HEK293 (cell line): ENCODE measurements around the gene BBOX1.

Experiments
- CTCF ChIA-PET: fragments of 350-600 bp; formaldehyde crosslinking; extraction: SDS; loops from one replicate; lab custom pipeline; 2021; ENCODE audit warnings: antibody characterized with exemption; lab: Yijun Ruan, JAX
- POLR2A ChIA-PET: fragments of 300-600 bp; formaldehyde crosslinking; extraction: SDS; loops from one replicate; lab custom pipeline; 2020; ENCODE audit warnings: antibody characterized with exemption, inconsistent platforms; lab: Yijun Ruan, JAX
- H3K27ac ChIP-seq: fragments of 200-500 bp; sonication (Bioruptor generic); 2 replicates; pipeline ENCODE4 v1.5.1; 2014; ENCODE audit warnings: low read depth, low read length, control low read depth, inconsistent platforms; ENCODE audit errors: extremely low read depth
- H3K36me3 ChIP-seq, 2 experiments: fragments of 200-500 bp in 1 of 2; sonication (Bioruptor generic) in 1 of 2; 1 replicate in 1 of 2; 2 replicates in 1 of 2; pipeline ENCODE4 v1.5.1; 2014 to 2017; ENCODE audit warnings: inconsistent platforms in 2 of 2, low read length in 2 of 2; ENCODE audit not compliant: control insufficient read depth in 2 of 2, insufficient read depth in 1 of 2
- H3K4me1 ChIP-seq: fragments of 200-500 bp; sonication (Bioruptor generic); 2 replicates; pipeline ENCODE4 v1.5.1; 2014; ENCODE audit warnings: mild to moderate bottlenecking, low read length, inconsistent platforms; ENCODE audit not compliant: control insufficient read depth, insufficient read depth
- H3K4me3 ChIP-seq: 2 replicates; pipeline ENCODE4 v1.5.1; 2011; ENCODE audit warnings: low read depth, mild to moderate bottlenecking, control low read depth, low read length, moderate library complexity
- H3K9me3 ChIP-seq: fragments of 200-500 bp; sonication (Bioruptor generic); 2 replicates; pipeline ENCODE4 v1.5.1; 2014; ENCODE audit warnings: low read depth, low read length, inconsistent platforms; ENCODE audit not compliant: control insufficient read depth, insufficient read depth
- FEZF1 ChIP-seq: fragments of 450-650 bp; formaldehyde crosslinking; IDR thresholded peaks from 2 replicates; pipeline ENCODE4 v1.5.1; 2016; ENCODE audit warnings: missing biosample characterization, missing genetic modification characterization
- GLI4 ChIP-seq: fragments of 450-650 bp; formaldehyde crosslinking; IDR thresholded peaks from 2 replicates; pipeline ENCODE4 v1.5.1; 2016; ENCODE audit warnings: missing biosample characterization, missing genetic modification characterization
- SCRT1 ChIP-seq: fragments of 450-650 bp; formaldehyde crosslinking; IDR thresholded peaks from 2 replicates; pipeline ENCODE4 v1.5.1; 2016; ENCODE audit warnings: missing biosample characterization, missing genetic modification characterization, borderline replicate concordance
- SETDB1 ChIP-seq: IDR thresholded peaks from one replicate; pipeline ENCODE4 v1.6.1; 2017; ENCODE audit warnings: mild to moderate bottlenecking, low read length, moderate library complexity, mixed read lengths; ENCODE audit not compliant: insufficient read length
- TCF7L2 ChIP-seq: IDR thresholded peaks from 2 replicates; pipeline ENCODE4 v1.6.1; 2011; ENCODE audit warnings: low read depth, mild to moderate bottlenecking, inconsistent platforms, low read length, moderate library complexity, borderline replicate concordance
- ZBTB20 ChIP-seq: fragments of 450-650 bp; formaldehyde crosslinking; IDR thresholded peaks from 2 replicates; pipeline ENCODE4 v1.5.1; 2016; ENCODE audit warnings: missing biosample characterization, missing genetic modification characterization
- ZNF16 ChIP-seq: fragments of 450-650 bp; formaldehyde crosslinking; IDR thresholded peaks from 2 replicates; pipeline ENCODE4 v1.5.1; 2016; ENCODE audit warnings: low read depth, missing biosample characterization, missing genetic modification characterization
- ZNF214 ChIP-seq: fragments of 450-650 bp; formaldehyde crosslinking; IDR thresholded peaks from 2 replicates; pipeline ENCODE4 v1.5.1; 2017; ENCODE audit warnings: missing biosample characterization, mild to moderate bottlenecking, missing genetic modification characterization, borderline replicate concordance
- ZNF24 ChIP-seq: fragments of 450-650 bp; formaldehyde crosslinking; IDR thresholded peaks from 2 replicates; pipeline ENCODE4 v1.5.1; 2016; ENCODE audit warnings: missing biosample characterization, missing genetic modification characterization
- ZNF394 ChIP-seq: fragments of 450-650 bp; formaldehyde crosslinking; IDR thresholded peaks from 2 replicates; pipeline ENCODE4 v1.5.1; 2016; ENCODE audit warnings: missing biosample characterization, missing genetic modification characterization, mild to moderate bottlenecking, moderate library complexity, borderline replicate concordance
- ZNF521 ChIP-seq: fragments of 450-650 bp; formaldehyde crosslinking; IDR thresholded peaks from 2 replicates; pipeline ENCODE4 v1.5.1; 2017; ENCODE audit warnings: missing biosample characterization, mild to moderate bottlenecking, missing genetic modification characterization
- ZNF571 ChIP-seq: fragments of 450-650 bp; formaldehyde crosslinking; IDR thresholded peaks from 2 replicates; pipeline ENCODE4 v1.5.0; 2017; ENCODE audit warnings: missing biosample characterization, missing genetic modification characterization
- ZNF677 ChIP-seq: fragments of 450-650 bp; IDR thresholded peaks from 2 replicates; pipeline ENCODE4 v1.5.0; 2018; ENCODE audit warnings: missing biosample characterization, mild to moderate bottlenecking, missing genetic modification characterization, moderate library complexity
- ZNF707 ChIP-seq: fragments of 450-650 bp; formaldehyde crosslinking; IDR thresholded peaks from 2 replicates; pipeline ENCODE4 v1.5.1; 2016; ENCODE audit warnings: missing biosample characterization, missing genetic modification characterization
- ZNF785 ChIP-seq: fragments of 450-650 bp; formaldehyde crosslinking; IDR thresholded peaks from 2 replicates; pipeline ENCODE4 v1.5.1; 2016; ENCODE audit warnings: missing biosample characterization, missing genetic modification characterization
- ZSCAN23 ChIP-seq: fragments of 450-650 bp; formaldehyde crosslinking; IDR thresholded peaks from 2 replicates; pipeline ENCODE4 v1.5.1; 2016; ENCODE audit warnings: missing biosample characterization, missing genetic modification characterization
- TF ChIP-seq, protein P1 (sequence below): fragments of 450-650 bp; formaldehyde crosslinking; conservative IDR thresholded peaks from 2 replicates; pipeline ENCODE4 v1.5.1; 2016; ENCODE audit warnings: low read depth, missing biosample characterization, missing genetic modification characterization
- TF ChIP-seq, protein P2 (sequence below): fragments of 450-650 bp; IDR thresholded peaks from 2 replicates; pipeline ENCODE4 v1.5.1; 2018; ENCODE audit warnings: missing biosample characterization, missing genetic modification characterization
- TF ChIP-seq, protein P3 (sequence below): fragments of 450-650 bp; formaldehyde crosslinking; IDR thresholded peaks from 2 replicates; pipeline ENCODE4; 2016; ENCODE audit warnings: missing biosample characterization, missing genetic modification characterization
- TF ChIP-seq, protein P4 (sequence below): fragments of 450-650 bp; formaldehyde crosslinking; IDR thresholded peaks from 2 replicates; pipeline ENCODE4 v1.5.1; 2016; ENCODE audit warnings: missing biosample characterization, missing genetic modification characterization

BBOX1 gene

DNA sequence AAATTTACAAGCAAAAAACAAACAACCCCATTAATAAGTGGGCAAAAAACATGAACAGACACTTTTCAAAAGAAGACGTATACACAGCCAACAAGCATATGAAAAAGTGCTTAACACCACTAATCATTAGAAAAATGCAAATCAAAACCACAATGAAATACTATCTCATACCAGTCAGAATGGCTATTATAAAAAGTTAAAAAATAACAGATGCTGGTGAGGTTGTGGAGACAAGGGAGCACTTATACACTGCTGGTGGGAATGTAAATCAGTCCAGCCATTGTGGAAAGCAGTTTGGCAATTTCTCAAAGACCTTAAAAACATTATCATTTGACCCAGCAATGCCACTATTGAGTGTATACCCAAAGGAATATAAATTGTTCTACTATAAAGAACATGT lies 72.3 kb downstream of the BBOX1 start:
- POLR2A ChIA-PET: no interaction called here

DNA sequence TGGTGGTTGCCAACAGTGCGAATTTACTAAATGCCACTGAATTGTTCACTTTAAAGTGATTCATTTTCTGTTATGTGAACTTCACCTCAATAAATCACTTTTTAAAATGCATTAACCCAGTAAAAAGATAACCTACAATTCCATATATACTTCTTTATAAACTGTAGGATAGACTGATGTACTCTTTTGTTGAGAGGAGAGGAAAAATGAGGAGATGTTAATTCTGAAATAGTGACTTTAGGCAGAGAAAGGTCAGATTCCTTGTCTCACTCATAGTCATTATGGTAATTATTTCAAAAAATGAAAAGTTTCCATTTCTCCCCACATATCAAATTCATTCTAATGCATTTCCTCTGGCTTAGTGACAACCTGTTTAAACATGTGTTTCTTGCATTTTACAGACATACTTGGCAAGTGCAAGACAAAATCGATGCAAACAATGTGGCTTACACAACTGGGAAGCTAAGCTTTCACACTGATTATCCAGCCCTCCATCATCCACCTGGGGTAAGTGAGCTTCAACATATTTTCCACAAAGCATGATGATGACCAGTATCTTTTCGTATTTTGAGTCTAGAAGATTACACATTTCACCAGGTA lies 74.5 kb downstream of the BBOX1 start:
- no peak overlapping the region for H3K27ac ChIP-seq
- TF ChIP-seq ZNF785 (tag by site-specific recombination) (no peak), ZNF571 (no peak), ZNF521 (no peak), TCF7L2 (no peak), ZNF707 (tag by site-specific recombination) (no peak), SCRT1 (tag by site-specific recombination) (no peak), GLI4 (no peak), FEZF1 (tag by site-specific recombination) (no peak), ZNF16 (tag by site-specific recombination) (no peak), ZNF214 (no peak), SETDB1 (no peak), ZNF677 (no peak), ZBTB20 (tag by site-specific recombination) (no peak)
- TF ChIP-seq, protein P1, sequence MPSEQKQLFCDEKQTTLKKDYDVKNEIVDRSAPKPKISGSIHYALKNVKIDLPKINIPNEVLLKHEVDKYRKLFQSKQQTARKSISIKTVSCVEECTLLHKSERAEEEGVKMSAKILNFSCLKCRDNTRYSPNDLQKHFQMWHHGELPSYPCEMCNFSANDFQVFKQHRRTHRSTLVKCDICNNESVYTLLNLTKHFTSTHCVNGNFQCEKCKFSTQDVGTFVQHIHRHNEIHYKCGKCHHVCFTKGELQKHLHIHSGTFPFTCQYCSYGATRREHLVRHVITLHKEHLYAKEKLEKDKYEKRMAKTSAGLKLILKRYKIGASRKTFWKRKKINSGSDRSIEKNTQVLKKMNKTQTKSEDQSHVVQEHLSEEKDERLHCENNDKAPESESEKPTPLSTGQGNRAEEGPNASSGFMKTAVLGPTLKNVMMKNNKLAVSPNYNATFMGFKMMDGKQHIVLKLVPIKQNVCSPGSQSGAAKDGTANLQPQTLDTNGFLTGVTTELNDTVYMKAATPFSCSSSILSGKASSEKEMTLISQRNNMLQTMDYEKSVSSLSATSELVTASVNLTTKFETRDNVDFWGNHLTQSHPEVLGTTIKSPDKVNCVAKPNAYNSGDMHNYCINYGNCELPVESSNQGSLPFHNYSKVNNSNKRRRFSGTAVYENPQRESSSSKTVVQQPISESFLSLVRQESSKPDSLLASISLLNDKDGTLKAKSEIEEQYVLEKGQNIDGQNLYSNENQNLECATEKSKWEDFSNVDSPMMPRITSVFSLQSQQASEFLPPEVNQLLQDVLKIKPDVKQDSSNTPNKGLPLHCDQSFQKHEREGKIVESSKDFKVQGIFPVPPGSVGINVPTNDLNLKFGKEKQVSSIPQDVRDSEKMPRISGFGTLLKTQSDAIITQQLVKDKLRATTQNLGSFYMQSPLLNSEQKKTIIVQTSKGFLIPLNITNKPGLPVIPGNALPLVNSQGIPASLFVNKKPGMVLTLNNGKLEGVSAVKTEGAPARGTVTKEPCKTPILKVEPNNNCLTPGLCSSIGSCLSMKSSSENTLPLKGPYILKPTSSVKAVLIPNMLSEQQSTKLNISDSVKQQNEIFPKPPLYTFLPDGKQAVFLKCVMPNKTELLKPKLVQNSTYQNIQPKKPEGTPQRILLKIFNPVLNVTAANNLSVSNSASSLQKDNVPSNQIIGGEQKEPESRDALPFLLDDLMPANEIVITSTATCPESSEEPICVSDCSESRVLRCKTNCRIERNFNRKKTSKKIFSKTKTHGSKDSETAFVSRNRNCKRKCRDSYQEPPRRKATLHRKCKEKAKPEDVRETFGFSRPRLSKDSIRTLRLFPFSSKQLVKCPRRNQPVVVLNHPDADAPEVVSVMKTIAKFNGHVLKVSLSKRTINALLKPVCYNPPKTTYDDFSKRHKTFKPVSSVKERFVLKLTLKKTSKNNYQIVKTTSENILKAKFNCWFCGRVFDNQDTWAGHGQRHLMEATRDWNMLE (tag by site-specific recombination): no peak
- TF ChIP-seq, protein P2, sequence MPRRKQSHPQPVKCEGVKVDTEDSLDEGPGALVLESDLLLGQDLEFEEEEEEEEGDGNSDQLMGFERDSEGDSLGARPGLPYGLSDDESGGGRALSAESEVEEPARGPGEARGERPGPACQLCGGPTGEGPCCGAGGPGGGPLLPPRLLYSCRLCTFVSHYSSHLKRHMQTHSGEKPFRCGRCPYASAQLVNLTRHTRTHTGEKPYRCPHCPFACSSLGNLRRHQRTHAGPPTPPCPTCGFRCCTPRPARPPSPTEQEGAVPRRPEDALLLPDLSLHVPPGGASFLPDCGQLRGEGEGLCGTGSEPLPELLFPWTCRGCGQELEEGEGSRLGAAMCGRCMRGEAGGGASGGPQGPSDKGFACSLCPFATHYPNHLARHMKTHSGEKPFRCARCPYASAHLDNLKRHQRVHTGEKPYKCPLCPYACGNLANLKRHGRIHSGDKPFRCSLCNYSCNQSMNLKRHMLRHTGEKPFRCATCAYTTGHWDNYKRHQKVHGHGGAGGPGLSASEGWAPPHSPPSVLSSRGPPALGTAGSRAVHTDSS (tag by site-specific recombination): no peak
- TF ChIP-seq, protein P3, sequence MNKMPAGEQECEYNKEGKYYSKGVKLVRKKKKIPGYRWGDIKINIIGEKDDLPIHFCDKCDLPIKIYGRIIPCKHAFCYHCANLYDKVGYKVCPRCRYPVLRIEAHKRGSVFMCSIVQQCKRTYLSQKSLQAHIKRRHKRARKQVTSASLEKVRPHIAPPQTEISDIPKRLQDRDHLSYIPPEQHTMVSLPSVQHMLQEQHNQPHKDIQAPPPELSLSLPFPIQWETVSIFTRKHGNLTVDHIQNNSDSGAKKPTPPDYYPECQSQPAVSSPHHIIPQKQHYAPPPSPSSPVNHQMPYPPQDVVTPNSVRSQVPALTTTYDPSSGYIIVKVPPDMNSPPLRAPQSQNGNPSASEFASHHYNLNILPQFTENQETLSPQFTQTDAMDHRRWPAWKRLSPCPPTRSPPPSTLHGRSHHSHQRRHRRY (tag by site-specific recombination): no peak
- TF ChIP-seq, protein P4, sequence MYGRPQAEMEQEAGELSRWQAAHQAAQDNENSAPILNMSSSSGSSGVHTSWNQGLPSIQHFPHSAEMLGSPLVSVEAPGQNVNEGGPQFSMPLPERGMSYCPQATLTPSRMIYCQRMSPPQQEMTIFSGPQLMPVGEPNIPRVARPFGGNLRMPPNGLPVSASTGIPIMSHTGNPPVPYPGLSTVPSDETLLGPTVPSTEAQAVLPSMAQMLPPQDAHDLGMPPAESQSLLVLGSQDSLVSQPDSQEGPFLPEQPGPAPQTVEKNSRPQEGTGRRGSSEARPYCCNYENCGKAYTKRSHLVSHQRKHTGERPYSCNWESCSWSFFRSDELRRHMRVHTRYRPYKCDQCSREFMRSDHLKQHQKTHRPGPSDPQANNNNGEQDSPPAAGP (tag by site-specific recombination): no peak
- ChIA-PET CTCF (interaction anchor here (0.6 kb wide), 1 partner anchor 50 kb away, joined by 3 read pairs; no protein-coding TSS in a partner anchor), POLR2A (no interaction called here)
- H3K4me3 ChIP-seq: no peak overlapping the region
- peaks cover 18% of the 10 kb centered on the region for H3K4me1 ChIP-seq
- no peaks in the 10 kb centered on the region for H3K9me3 ChIP-seq
- no peaks in the 10 kb centered on the region for H3K36me3 ChIP-seq

More for the DNA sequence above, 72.3 kb downstream of the BBOX1 start:
- TF ChIP-seq ZNF394 (tag by site-specific recombination): no peak
- no peak for TF ChIP-seq ZNF24 (tag by site-specific recombination)
- TF ChIP-seq ZSCAN23: no peak
- TF ChIP-seq, all 188 proteins: peak for 0
- H3K27ac ChIP-seq: no peak overlapping the region
- H3K4me3 ChIP-seq: no peak overlapping the region
- CTCF ChIA-PET: no interaction called here
- H3K9me3 ChIP-seq: no peaks in the 10 kb centered on the region
- peaks cover 10% of the 10 kb centered on the region for H3K4me1 ChIP-seq
- H3K36me3 ChIP-seq: no peaks in the 10 kb centered on the region
